Left lung (tissue), 10 donors: ENCODE measurements around the gene SEZ6. TPM values are rescaled to one million over a fixed set of nuclear protein-coding genes. Genes with fewer than 3 reads are reported as not detected.

Source experiments
- ATAC-seq: fragments of 200-7000 bp; cut with Tn5 transposase; one replicate; pipeline ENCODE4 v1.9.1; 2020; ENCODE audit warnings: moderate library complexity
- DNase-seq, 4 donors: peaks; one replicate each; pipeline ENCODE4 v3.0.0-alpha.2; 2013 to 2020
- H3K27ac ChIP-seq, 2 donors: fragments of 200-600 bp; sonication (generic) in 1 of 2; one replicate each; pipeline versions ENCODE4 v1.5.0 to v1.8.0; 2020 to 2021
- H3K27me3 ChIP-seq, 2 donors: fragments of 200-600 bp; sonication (generic) in 1 of 2; one replicate each; pipeline versions ENCODE4 v1.5.0 to v1.8.0; 2020 to 2021
- H3K36me3 ChIP-seq, 2 donors: fragments of 200-600 bp; sonication (generic) in 1 of 2; one replicate each; pipeline versions ENCODE4 v1.5.0 to v1.8.0; 2020 to 2021
- H3K4me1 ChIP-seq, 2 donors: fragments of 200-600 bp; one replicate each; pipeline ENCODE4 v1.8.0; 2021
- H3K4me3 ChIP-seq, 2 donors: fragments of 200-600 bp; sonication (generic) in 1 of 2; one replicate each; pipeline versions ENCODE4 v1.5.0 to v1.8.0; 2020 to 2021; ENCODE audit warnings: mild to moderate bottlenecking in 1 of 2
- H3K9me3 ChIP-seq, 2 donors: fragments of 200-600 bp; sonication (generic) in 1 of 2; one replicate each; pipeline versions ENCODE4 v1.5.0 to v1.8.0; 2020 to 2021
- CTCF ChIP-seq, 2 donors: fragments of 200-600 bp; sonication (generic) in 1 of 2; IDR thresholded peaks; one replicate each; pipeline versions ENCODE4 v1.5.0 to v1.8.0; 2021; ENCODE audit warnings: antibody characterized with exemption in 2 of 2
- intact Hi-C, 2 donors: fragments of 100-400 bp; cut with DNase I; formaldehyde crosslinking; loops; one replicate each; pipeline versions ENCODE4 v1.11.2 to v1.14.2; 2022
- polyA plus RNA-seq, 6 donors: library from polyadenylated mRNA; unstranded; fragments of 120-200 nt; gene quantifications; one replicate each; pipeline ENCODE4 v1.2.1, GENCODE V29; 2013; ENCODE audit not compliant: insufficient read length in 6 of 6
- total RNA-seq, 2 donors: library from RNA; stranded (reverse); fragmentation: NEBNext Ultra II Directional; extraction: Animal tissue kit (Norgen Biotek cat#: 25700); gene quantifications; one replicate each; pipeline ENCODE4 v1.2.1, GENCODE V29; 2021
- donor health status: DM: no; HTN: yes; CAD: no.
- donor health status: DM: no; HTN: no; CAD: no.

Gene SEZ6
- total and polyA plus RNA-seq, 8 donors = 0.09 to 1.2 (median 0.81) TPM; not detected in 1

GRCh38 chr17:28963055-28963611, 42.7 kb downstream of the SEZ6 start:
- intact Hi-C loops = no loop called here
- Histone ChIP-seq H3K27ac (no peak overlapping the region), H3K27me3 (peaks cover 0 to 34% of the 10 kb centered on the region in 2 donors), H3K4me3 (no peak overlapping the region), H3K9me3 (no peaks in the 10 kb centered on the region), H3K36me3 (no peaks in the 10 kb centered on the region), H3K4me1 (peaks cover 0 to 16% of the 10 kb centered on the region in 2 donors)
- DNase-seq (peak in 1 of 4 donors; percentile 12), ATAC-seq (no peak)
- no peak for TF ChIP-seq CTCF (IDR thresholded peaks at IDR 0.05)

- H3K4me3 ChIP-seq = no peak overlapping the region
- no peak overlapping the region for H3K27ac ChIP-seq
- no peaks in the 10 kb centered on the region for H3K9me3 ChIP-seq
- no peaks in the 10 kb centered on the region for H3K4me1 ChIP-seq
- H3K36me3 ChIP-seq = no peaks in the 10 kb centered on the region
- intact Hi-C loops = no loop called here
- no peak for TF ChIP-seq CTCF (IDR thresholded peaks at IDR 0.05)
- ATAC-seq = no peak
- no peak for DNase-seq
- H3K27me3 ChIP-seq = peaks cover 0 to 34% of the 10 kb centered on the region in 2 donors
These were observed 44.4 kb downstream of the SEZ6 start for GRCh38 chr17:28961391-28961790.

- ATAC-seq (no peak), DNase-seq (no peak)
- Histone ChIP-seq H3K4me3 (no peak overlapping the region), H3K4me1 (no peaks in the 10 kb centered on the region), H3K36me3 (no peaks in the 10 kb centered on the region), H3K27me3 (peaks cover 0 to 34% of the 10 kb centered on the region in 2 donors), H3K9me3 (no peaks in the 10 kb centered on the region), H3K27ac (no peak overlapping the region)
- intact Hi-C loops = no loop called here
- no peak for TF ChIP-seq CTCF (IDR thresholded peaks at IDR 0.05)
These were observed 45.4 kb downstream of the SEZ6 start for GRCh38 chr17:28960256-28961061.

- Histone ChIP-seq H3K4me3 (no peak overlapping the region), H3K36me3 (no peaks in the 10 kb centered on the region), H3K27me3 (peaks cover 0 to 25% of the 10 kb centered on the region in 2 donors), H3K9me3 (no peaks in the 10 kb centered on the region), H3K4me1 (no peaks in the 10 kb centered on the region), H3K27ac (no peak overlapping the region)
- intact Hi-C loops = no loop called here
- DNase-seq = no peak
- TF ChIP-seq CTCF (IDR thresholded peaks at IDR 0.05) = no peak
- no peak for ATAC-seq
These were observed 46.4 kb downstream of the SEZ6 start for GRCh38 chr17:28959471-28959871.

GRCh38 chr17:28958820-28959455, 46.9 kb downstream of the SEZ6 start:
- no peak overlapping the region for H3K4me3 ChIP-seq
- H3K27ac ChIP-seq = no peak overlapping the region
- intact Hi-C loops = no loop called here
- H3K27me3 ChIP-seq = peaks cover 0 to 19% of the 10 kb centered on the region in 2 donors
- no peak for TF ChIP-seq CTCF (IDR thresholded peaks at IDR 0.05)
- no peaks in the 10 kb centered on the region for H3K4me1 ChIP-seq
- DNase-seq = no peak
- no peak for ATAC-seq
- H3K9me3 ChIP-seq = no peaks in the 10 kb centered on the region
- no peaks in the 10 kb centered on the region for H3K36me3 ChIP-seq
